Left lung (tissue), 10 donors: Measurements from ENCODE around the gene CUX1. TPM values are rescaled to one million over a fixed set of nuclear protein-coding genes. Genes with fewer than 3 reads are reported as not detected.

Experiments
- ATAC-seq: fragments of 200-7000 bp; cut with Tn5 transposase; one replicate; pipeline ENCODE4 v1.9.1; 2020; ENCODE audit warnings: moderate library complexity
- DNase-seq, 4 donors: peaks; one replicate each; pipeline ENCODE4 v3.0.0-alpha.2; 2013 to 2020
- H3K27ac ChIP-seq, 2 donors: fragments of 200-600 bp; sonication (generic) in 1 of 2; one replicate each; pipeline versions ENCODE4 v1.5.0 to v1.8.0; 2020 to 2021
- H3K27me3 ChIP-seq, 2 donors: fragments of 200-600 bp; sonication (generic) in 1 of 2; one replicate each; pipeline versions ENCODE4 v1.5.0 to v1.8.0; 2020 to 2021
- H3K36me3 ChIP-seq, 2 donors: fragments of 200-600 bp; sonication (generic) in 1 of 2; one replicate each; pipeline versions ENCODE4 v1.5.0 to v1.8.0; 2020 to 2021
- H3K4me1 ChIP-seq, 2 donors: fragments of 200-600 bp; one replicate each; pipeline ENCODE4 v1.8.0; 2021
- H3K4me3 ChIP-seq, 2 donors: fragments of 200-600 bp; sonication (generic) in 1 of 2; one replicate each; pipeline versions ENCODE4 v1.5.0 to v1.8.0; 2020 to 2021; ENCODE audit warnings: mild to moderate bottlenecking in 1 of 2
- H3K9me3 ChIP-seq, 2 donors: fragments of 200-600 bp; sonication (generic) in 1 of 2; one replicate each; pipeline versions ENCODE4 v1.5.0 to v1.8.0; 2020 to 2021
- CTCF ChIP-seq, 2 donors: fragments of 200-600 bp; sonication (generic) in 1 of 2; IDR thresholded peaks; one replicate each; pipeline versions ENCODE4 v1.5.0 to v1.8.0; 2021; ENCODE audit warnings: antibody characterized with exemption in 2 of 2
- intact Hi-C, 2 donors: fragments of 100-400 bp; cut with DNase I; formaldehyde crosslinking; loops; one replicate each; pipeline versions ENCODE4 v1.11.2 to v1.14.2; 2022
- polyA plus RNA-seq, 6 donors: library from polyadenylated mRNA; unstranded; fragments of 120-200 nt; gene quantifications; one replicate each; pipeline ENCODE4 v1.2.1, GENCODE V29; 2013; ENCODE audit not compliant: insufficient read length in 6 of 6
- total RNA-seq, 2 donors: library from RNA; stranded (reverse); fragmentation: NEBNext Ultra II Directional; extraction: Animal tissue kit (Norgen Biotek cat#: 25700); gene quantifications; one replicate each; pipeline ENCODE4 v1.2.1, GENCODE V29; 2021
- donor health status: DM: no; HTN: yes; CAD: no.
- donor health status: DM: no; HTN: no; CAD: no.

Gene CUX1
- total and polyA plus RNA-seq, 8 donors: 86.4 to 157 (median 96.4) TPM

DNA sequence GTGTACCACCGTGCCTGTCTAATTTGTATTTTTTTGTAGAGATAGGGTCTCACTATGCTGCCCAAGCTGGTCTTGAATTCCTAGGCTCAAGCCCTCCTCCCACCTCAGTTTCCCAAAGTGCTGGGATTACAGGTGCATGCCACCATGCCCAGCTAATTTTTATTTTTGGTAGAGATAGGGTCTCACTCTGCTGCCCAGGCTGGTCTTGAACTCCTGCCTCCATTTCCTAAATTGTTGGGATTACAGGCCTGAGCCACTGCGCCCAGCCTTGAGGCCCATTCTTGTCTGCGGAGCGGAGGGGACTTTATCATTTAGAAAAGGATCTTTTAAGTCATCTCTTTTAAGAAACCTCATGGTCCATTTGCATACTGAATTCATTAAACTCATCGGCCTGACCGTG, 247.8 kb downstream of the CUX1 start:
- H3K4me3 ChIP-seq: no peak overlapping the region
- TF ChIP-seq CTCF (IDR thresholded peaks at IDR 0.05): no peak
- no peaks in the 10 kb centered on the region for H3K9me3 ChIP-seq
- H3K36me3 ChIP-seq: peaks cover 0 to 4% of the 10 kb centered on the region in 2 donors
- intact Hi-C loops: no loop called here
- ATAC-seq (no peak), DNase-seq (no peak)
- peak overlapping the region in 1 of 2 donors; percentile 61 for H3K27ac ChIP-seq
- H3K4me1 ChIP-seq: peaks cover 0 to 39% of the 10 kb centered on the region in 2 donors
- no peaks in the 10 kb centered on the region for H3K27me3 ChIP-seq

DNA sequence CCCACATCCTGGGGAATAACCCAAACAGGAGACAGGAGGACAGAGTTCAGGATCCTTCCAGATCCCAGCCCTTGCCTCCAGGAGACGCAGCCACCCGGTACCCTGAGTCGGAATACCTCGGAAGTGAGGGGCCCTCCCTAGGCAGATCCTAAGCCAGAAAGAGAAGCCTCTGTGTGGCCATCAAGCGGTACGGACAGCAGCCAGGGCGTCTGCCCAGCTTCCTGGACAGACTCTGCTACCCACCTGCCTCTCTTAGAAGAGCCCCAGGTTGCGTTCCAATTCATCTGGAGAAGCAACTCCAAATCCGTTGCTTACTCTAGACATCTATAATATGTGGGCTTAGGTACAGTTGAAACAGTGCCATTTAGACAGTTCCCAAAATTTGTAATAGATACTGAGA, 249.1 kb downstream of the CUX1 start:
- H3K9me3 ChIP-seq: peaks cover 0 to under 1% of the 10 kb centered on the region in 2 donors
- no peak for DNase-seq
- H3K4me1 ChIP-seq: peaks cover 0 to 38% of the 10 kb centered on the region in 2 donors
- intact Hi-C loops: no loop called here
- H3K36me3 ChIP-seq: peaks cover 0 to 17% of the 10 kb centered on the region in 2 donors
- H3K4me3 ChIP-seq: no peak overlapping the region
- H3K27ac ChIP-seq: no peak overlapping the region
- ATAC-seq: no peak
- no peaks in the 10 kb centered on the region for H3K27me3 ChIP-seq
- no peak for TF ChIP-seq CTCF (IDR thresholded peaks at IDR 0.05)

DNA sequence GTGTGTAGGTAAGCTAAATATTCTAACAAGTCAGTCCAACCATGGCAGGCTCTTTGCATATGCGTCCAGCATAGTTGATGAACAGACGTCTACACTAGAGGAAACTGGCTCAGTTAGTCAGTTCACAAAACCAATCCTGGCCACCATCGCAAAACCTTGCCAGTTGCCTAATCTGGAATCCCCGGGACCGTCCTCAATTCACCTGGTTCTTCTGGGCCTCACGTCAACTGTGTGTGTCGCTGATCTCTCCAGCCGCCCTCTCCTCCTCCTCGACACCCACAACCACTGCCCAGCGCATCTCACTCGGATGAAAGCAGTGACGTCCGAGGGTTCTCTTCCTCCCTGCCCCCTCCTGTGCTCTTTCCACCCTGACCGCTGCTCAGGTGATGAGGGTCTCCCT, 251.4 kb downstream of the CUX1 start:
- DNase-seq: no peak
- H3K27ac ChIP-seq: no peak overlapping the region
- H3K27me3 ChIP-seq: no peaks in the 10 kb centered on the region
- ATAC-seq: no peak
- intact Hi-C loops: no loop called here
- H3K4me1 ChIP-seq: peaks cover 0 to 15% of the 10 kb centered on the region in 2 donors
- peaks cover 0 to 7% of the 10 kb centered on the region in 2 donors for H3K9me3 ChIP-seq
- H3K4me3 ChIP-seq: no peak overlapping the region
- H3K36me3 ChIP-seq: peaks cover 0 to 29% of the 10 kb centered on the region in 2 donors
- TF ChIP-seq CTCF (IDR thresholded peaks at IDR 0.05): no peak

DNA sequence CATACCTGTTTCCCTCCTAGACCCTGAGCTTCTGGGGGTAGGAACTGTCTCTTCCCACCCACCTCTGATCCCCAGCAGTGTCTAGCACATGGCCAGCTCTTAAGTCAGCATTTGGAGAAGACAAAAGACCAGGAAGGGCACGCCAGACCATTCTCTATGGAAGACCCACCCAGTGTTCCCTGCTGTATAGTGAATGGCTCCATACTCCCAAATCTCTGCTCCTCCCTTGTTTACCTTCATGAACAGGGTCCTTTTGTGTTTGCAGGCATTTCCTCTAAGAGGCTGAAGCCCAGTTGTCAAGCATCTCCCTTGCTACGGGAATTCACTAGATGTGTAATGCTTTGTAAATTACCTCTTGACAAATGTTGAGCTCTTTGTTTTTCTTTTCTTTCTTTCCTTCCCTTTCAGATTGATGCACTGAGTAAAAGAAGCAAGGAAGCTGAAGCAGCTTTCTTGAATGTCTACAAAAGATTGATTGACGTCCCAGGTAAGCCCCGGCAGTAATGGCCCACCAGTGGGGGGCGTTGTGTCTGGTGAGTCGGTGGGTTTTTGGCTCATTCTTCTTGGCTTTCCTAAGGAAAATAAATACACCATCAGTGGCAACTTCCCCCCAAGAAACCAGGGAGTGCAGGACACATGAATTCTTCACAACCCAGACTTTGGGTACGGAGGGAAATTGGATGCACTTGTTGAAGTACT, 252.7 kb downstream of the CUX1 start:
- Histone ChIP-seq H3K27me3 (no peaks in the 10 kb centered on the region), H3K9me3 (peaks cover 0 to 7% of the 10 kb centered on the region in 2 donors), H3K36me3 (peaks cover 0 to 38% of the 10 kb centered on the region in 2 donors), H3K27ac (no peak overlapping the region), H3K4me1 (peaks cover 0 to 3% of the 10 kb centered on the region in 2 donors), H3K4me3 (no peak overlapping the region)
- intact Hi-C loops: no loop called here
- TF ChIP-seq CTCF (IDR thresholded peaks at IDR 0.05): no peak
- ATAC-seq (no peak), DNase-seq (no peak)

DNA sequence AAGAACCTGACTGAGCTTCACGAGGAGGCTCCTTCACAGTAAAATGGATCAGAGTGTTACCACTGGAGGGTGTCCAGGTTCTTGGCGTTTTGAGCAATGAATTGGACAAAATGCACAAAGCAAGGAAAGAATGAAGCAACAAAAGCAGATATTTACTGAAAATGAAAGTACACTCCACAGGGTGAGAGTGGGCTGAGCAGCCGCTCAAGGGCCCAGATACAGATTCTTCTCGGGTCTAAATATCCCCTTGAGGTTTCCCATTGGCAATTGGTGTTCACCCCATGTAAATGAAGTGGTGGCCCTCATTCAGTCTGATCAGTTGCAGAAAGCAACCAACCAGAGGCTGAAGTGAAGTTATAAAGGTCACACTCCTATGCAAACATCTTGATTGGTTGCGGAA, 254.6 kb downstream of the CUX1 start:
- H3K27ac ChIP-seq: no peak overlapping the region
- ATAC-seq (no peak), DNase-seq (no peak)
- no peak overlapping the region for H3K4me3 ChIP-seq
- intact Hi-C loops: no loop called here
- no peaks in the 10 kb centered on the region for H3K27me3 ChIP-seq
- no peak for TF ChIP-seq CTCF (IDR thresholded peaks at IDR 0.05)
- peaks cover 0 to 7% of the 10 kb centered on the region in 2 donors for H3K9me3 ChIP-seq
- H3K36me3 ChIP-seq: peaks cover 0 to 44% of the 10 kb centered on the region in 2 donors
- no peaks in the 10 kb centered on the region for H3K4me1 ChIP-seq
